Ishikawa (cell line): ENCODE data around the gene ACTA2.

Source experiments
- CEBPB ChIP-seq: IDR thresholded peaks from 2 replicates; pipeline ENCODE4 v1.6.1; 2012
- CREB1 ChIP-seq: IDR thresholded peaks from 2 replicates; pipeline ENCODE4 v1.6.1; 2012; ENCODE audit warnings: low read depth
- EGR1 ChIP-seq: IDR thresholded peaks from 2 replicates; pipeline ENCODE4 v1.6.1; 2012
- EP300 ChIP-seq: IDR thresholded peaks from 2 replicates; pipeline ENCODE4 v1.6.1; 2012; ENCODE audit warnings: borderline replicate concordance
- FOXM1 ChIP-seq: IDR thresholded peaks from 2 replicates; pipeline ENCODE4 v1.6.1; 2012; ENCODE audit warnings: low read depth, borderline replicate concordance
- NFIC ChIP-seq: IDR thresholded peaks from 2 replicates; pipeline ENCODE4 v1.6.1; 2012
- RAD21 ChIP-seq: IDR thresholded peaks from 2 replicates; pipeline ENCODE4 v1.6.1; 2012; ENCODE audit warnings: low read depth
- TAF1 ChIP-seq: IDR thresholded peaks from 2 replicates; pipeline ENCODE4 v1.6.1; 2012; ENCODE audit warnings: low read depth, mild to moderate bottlenecking
- TCF12 ChIP-seq: IDR thresholded peaks from 2 replicates; pipeline ENCODE4 v1.6.1; 2012; ENCODE audit warnings: low read depth
- TEAD4 ChIP-seq: IDR thresholded peaks from 2 replicates; pipeline ENCODE4 v1.6.1; 2012
- YY1 ChIP-seq: IDR thresholded peaks from 2 replicates; pipeline ENCODE4 v1.6.1; 2012; ENCODE audit warnings: low read depth
- ZBTB7A ChIP-seq: IDR thresholded peaks from 2 replicates; pipeline ENCODE4 v1.6.1; 2012; ENCODE audit warnings: low read depth
- TF ChIP-seq, protein P1 (sequence below): IDR thresholded peaks from 2 replicates; pipeline ENCODE4 v1.6.1; 2012; ENCODE audit warnings: low read depth, mild to moderate bottlenecking
- TF ChIP-seq, protein P2 (sequence below): IDR thresholded peaks from 2 replicates; pipeline ENCODE4 v1.6.1; 2012
- TF ChIP-seq, protein P3 (sequence below): IDR thresholded peaks from 2 replicates; pipeline ENCODE4 v1.6.1; 2012

The ACTA2 gene

DNA sequence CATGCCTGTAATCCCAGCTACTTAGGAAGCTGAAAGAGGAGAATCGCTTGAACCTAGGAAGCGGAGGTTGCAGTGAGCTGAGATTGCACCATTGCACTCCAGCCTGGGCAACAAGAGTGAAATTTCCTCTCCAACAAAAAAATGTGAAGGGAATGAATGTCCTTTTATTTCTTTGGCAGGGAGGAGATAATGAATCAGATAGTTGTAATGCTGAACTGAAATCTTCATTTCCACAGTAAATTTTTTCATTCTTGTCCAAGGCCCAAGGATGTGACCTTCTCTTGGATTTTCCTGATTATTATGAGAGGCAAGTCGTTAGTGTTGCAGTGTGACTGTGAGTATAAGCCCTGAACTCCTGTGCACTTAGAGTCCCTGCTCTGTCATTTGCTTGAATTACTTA, 59.0 kb downstream of the ACTA2 start:
- TF ChIP-seq NFIC (no peak), CREB1 (no peak), YY1 (no peak), TCF12 (no peak), FOXM1 (no peak), EP300 (no peak), RAD21 (no peak), ZBTB7A (no peak), EGR1 (no peak), TEAD4 (no peak), CEBPB (no peak)
- TF ChIP-seq, protein P1, sequence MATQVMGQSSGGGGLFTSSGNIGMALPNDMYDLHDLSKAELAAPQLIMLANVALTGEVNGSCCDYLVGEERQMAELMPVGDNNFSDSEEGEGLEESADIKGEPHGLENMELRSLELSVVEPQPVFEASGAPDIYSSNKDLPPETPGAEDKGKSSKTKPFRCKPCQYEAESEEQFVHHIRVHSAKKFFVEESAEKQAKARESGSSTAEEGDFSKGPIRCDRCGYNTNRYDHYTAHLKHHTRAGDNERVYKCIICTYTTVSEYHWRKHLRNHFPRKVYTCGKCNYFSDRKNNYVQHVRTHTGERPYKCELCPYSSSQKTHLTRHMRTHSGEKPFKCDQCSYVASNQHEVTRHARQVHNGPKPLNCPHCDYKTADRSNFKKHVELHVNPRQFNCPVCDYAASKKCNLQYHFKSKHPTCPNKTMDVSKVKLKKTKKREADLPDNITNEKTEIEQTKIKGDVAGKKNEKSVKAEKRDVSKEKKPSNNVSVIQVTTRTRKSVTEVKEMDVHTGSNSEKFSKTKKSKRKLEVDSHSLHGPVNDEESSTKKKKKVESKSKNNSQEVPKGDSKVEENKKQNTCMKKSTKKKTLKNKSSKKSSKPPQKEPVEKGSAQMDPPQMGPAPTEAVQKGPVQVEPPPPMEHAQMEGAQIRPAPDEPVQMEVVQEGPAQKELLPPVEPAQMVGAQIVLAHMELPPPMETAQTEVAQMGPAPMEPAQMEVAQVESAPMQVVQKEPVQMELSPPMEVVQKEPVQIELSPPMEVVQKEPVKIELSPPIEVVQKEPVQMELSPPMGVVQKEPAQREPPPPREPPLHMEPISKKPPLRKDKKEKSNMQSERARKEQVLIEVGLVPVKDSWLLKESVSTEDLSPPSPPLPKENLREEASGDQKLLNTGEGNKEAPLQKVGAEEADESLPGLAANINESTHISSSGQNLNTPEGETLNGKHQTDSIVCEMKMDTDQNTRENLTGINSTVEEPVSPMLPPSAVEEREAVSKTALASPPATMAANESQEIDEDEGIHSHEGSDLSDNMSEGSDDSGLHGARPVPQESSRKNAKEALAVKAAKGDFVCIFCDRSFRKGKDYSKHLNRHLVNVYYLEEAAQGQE, result no peak
- TF ChIP-seq, protein P2, sequence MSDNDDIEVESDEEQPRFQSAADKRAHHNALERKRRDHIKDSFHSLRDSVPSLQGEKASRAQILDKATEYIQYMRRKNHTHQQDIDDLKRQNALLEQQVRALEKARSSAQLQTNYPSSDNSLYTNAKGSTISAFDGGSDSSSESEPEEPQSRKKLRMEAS, result no peak
- TF ChIP-seq, protein P3, sequence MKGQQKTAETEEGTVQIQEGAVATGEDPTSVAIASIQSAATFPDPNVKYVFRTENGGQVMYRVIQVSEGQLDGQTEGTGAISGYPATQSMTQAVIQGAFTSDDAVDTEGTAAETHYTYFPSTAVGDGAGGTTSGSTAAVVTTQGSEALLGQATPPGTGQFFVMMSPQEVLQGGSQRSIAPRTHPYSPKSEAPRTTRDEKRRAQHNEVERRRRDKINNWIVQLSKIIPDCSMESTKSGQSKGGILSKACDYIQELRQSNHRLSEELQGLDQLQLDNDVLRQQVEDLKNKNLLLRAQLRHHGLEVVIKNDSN, result no peak

DNA sequence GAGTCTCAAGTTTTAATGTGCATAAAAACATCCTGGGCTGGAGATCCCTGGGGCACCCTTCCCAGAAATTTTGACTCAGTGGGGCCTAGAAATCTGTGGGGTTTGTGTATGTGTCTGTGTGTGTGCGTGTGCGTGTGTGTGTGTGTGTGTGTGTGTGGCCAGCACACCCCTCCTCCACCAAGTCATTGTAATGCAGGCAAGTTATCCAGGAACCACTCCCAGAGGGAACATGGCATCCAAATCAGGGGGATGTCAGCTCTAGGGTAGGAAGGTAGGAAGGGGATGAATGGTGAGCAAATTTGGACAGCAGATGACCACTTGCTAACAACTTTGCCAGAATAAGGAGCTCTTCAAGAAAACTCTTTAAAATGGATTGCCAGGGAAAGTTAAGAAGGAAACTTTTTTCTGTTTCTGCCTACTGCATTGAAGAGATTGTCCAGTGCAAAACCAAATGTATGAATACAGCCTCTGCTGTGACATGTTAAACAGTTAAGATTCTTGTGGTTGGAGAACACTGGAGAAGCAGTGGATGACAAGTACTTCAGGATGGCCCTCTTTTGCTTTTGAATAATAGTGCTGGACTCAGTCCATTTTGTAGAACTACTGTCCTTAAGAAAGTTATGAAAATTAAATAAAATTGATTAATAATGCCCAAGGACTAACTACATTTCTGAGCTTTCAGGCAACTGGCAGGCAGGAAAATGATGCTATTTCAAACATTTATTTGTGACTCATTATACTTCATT, 60.2 kb downstream of the ACTA2 start:
- TF ChIP-seq YY1 (no peak), EGR1 (no peak), EP300 (no peak), NFIC (no peak), TAF1 (no peak), TCF12 (no peak), CREB1 (no peak), ZBTB7A (no peak), RAD21 (no peak), TEAD4 (no peak), CEBPB (no peak), FOXM1 (no peak)
- TF ChIP-seq, protein P2, result no peak
- TF ChIP-seq, protein P1, result no peak
- TF ChIP-seq, protein P3, result no peak

DNA sequence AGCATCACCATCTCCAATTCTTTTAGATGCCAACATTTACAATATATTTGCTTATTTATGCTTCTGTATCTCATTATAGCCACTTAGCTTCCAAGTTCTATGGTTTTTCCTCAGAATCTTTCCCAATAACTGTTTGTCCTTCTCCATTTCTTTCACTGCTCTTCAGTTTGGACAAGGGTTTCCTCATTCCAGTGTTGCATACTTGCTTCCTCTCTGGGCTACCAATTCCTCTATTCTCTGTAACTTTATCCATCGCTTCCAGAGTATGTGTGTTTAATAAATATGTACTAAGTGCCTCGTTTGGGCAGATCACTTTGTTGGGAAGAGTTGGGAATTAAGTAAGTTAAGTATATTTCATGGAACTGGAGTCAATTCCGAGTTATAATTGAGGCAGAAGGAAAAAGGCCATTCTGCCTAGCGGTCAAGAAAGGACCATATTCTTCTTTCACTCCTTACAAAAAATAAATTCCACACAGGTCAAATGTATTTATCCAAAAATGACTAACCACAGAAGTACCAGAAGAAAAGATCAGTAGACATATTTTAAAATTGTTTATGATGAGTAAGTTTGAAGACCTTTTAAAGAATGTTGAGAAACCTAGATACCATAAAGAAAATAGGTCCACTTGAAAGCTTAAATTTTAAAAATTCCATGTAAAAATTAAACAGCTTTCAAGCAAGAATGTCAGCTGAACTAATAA, 61.7 kb downstream of the ACTA2 start:
- TF ChIP-seq RAD21 (no peak), FOXM1 (no peak), TEAD4 (no peak), EGR1 (no peak)

DNA sequence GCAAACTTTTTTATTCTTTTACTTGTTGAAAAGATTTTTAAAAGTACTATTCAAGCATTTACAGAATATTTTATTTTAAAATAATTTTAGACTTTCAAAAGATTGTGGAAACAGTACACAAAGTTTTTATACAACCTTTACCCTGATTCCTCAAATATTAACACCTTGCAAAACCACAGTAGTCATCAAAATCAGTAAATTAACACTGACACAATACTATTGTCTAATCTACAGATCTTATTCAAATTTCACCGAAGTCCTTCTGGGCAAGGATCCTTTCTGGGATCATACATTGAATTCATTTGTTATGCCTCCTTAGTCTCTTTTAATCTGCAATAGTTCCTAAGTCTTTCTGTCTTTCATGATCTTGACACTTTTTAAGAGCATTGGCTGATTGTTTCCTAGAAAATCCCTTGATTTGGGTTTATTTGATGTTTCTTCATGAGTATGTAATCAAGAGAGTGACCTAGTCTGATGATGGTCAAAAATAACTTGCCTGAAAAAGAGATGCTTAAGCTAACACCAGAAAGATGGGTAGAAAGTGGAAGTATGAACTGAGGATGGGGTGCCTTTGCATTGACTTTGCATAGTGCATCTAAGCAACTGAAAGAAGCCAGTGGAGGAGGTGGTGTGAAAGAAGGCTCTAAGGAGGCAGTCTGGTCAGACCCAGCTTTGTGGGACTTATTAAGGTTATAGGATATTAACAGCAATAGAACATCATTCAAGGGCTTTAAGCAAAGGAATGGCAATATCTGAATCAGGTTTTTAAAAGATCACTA, 62.8 kb downstream of the ACTA2 start:
- TF ChIP-seq ZBTB7A (no peak), CEBPB (no peak), TCF12 (no peak), FOXM1 (no peak), NFIC (no peak), RAD21 (no peak), YY1 (no peak), EP300 (no peak), TAF1 (no peak), EGR1 (no peak), TEAD4 (no peak), CREB1 (no peak)
- TF ChIP-seq, protein P2, result no peak
- TF ChIP-seq, protein P3, result no peak
- TF ChIP-seq, protein P1, result no peak
